ENCODE data around the gene GIMAP7. TPM values are rescaled to one million over a fixed set of nuclear protein-coding genes. Genes with fewer than 3 reads are reported as not detected.

The GIMAP7 gene
- total and polyA plus RNA-seq, 2 experiments from 2014 or later, result not detected

DNA sequence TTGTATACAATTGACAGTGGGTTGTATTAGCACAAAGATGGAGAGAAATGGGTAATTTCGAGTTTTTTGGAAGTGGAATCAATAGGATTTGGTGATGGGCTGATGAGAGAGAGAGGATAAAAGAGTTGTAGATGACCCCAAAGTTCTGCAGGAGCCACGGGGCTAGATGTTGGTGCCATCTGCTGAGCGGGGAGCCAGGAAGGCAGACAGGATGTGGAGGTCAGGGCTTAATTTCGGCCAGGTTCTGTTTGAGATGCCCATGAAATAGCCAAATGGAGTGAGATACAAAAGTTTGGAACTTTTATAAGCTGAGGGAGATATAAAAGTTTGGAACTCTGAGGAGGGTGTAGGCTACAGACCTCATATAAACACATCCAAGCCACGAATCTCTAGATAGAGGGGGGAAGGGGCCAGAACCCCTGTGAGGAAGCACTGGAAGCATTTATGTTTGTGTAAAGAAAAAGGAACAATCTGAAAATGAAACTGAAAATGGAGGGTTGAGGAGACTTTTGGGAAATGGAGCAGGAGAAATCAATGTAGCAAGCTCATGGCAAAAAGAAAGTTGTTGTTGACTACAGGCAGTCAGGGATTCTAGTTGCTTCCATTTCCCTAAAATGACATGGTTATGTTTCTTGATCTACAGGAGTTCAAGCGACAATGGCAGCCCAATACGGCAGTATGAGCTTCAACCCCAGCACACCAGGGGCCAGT lies 54.7 kb downstream of the GIMAP7 start:
- no peak for DNase-seq
- H3K27me3 ChIP-seq (replicated peaks; ENCODE audit: insufficient read depth), result no peaks in the 10 kb centered on the region
- no peaks in the 10 kb centered on the region for H3K36me3 ChIP-seq (ENCODE audit: low read depth)
- TF ChIP-seq EZH2phosphoT487 (IDR thresholded peaks at IDR 0.05; ENCODE audit: insufficient read depth, low read depth) (no peak), EZH2 (IDR thresholded peaks at IDR 0.05; ENCODE audit: insufficient read depth, poor library complexity, severe bottlenecking) (no peak)
- 10 to 16% methylated on average over 7 of the region's 7 CpGs for WGBS, 2 experiments (ENCODE audit: low coverage in 1 of 2, low lambda C conversion rate in 2 of 2, missing lambda C conversion rate in 2 of 2)
- in situ Hi-C loops (cut with MboI), result no loop called here
- no peak overlapping the region for H3K4me3 ChIP-seq
- no peak overlapping the region for H3K4me2 ChIP-seq (ENCODE audit: unreplicated experiment)
- H3K27ac ChIP-seq, result no peak overlapping the region
- no peaks in the 10 kb centered on the region for H3F3A ChIP-seq (ENCODE audit: insufficient read depth)
- H3K9me2 ChIP-seq (ENCODE audit: insufficient read depth), result no peaks in the 10 kb centered on the region
- no peaks in the 10 kb centered on the region for H3K9me3 ChIP-seq (ENCODE audit: low read depth)
- no peaks in the 10 kb centered on the region for H3K79me2 ChIP-seq (ENCODE audit: insufficient read depth)
- H2AFZ ChIP-seq, result no peak overlapping the region
- no peaks in the 10 kb centered on the region for H4K20me1 ChIP-seq (ENCODE audit: insufficient read depth)
- no peak overlapping the region for H3K9ac ChIP-seq
- H3K4me1 ChIP-seq (ENCODE audit: insufficient read depth), result no peaks in the 10 kb centered on the region

Other genes starting within 250 kb of the GIMAP7 start
- not detected in 2 replicates for gene LRRC61, start 191.5 kb upstream of the GIMAP7 start, total RNA-seq (2014; rRNA removed; shearing (Covaris generic))
- gene LRRC61, start 191.5 kb upstream of the GIMAP7 start, polyA plus RNA-seq (2016; fragmentation: Nextera tagmentation; extraction: Ambion mirVana), result not detected in 2 replicates
- gene ACTR3C, start 191.3 kb upstream of the GIMAP7 start, total RNA-seq (2014; rRNA removed; shearing (Covaris generic)), result not detected in 2 replicates
- not detected in 2 replicates for gene ACTR3C, start 191.3 kb upstream of the GIMAP7 start, polyA plus RNA-seq (2016; fragmentation: Nextera tagmentation; extraction: Ambion mirVana)
- not detected in 2 replicates for gene RARRES2, start 173.2 kb upstream of the GIMAP7 start, total RNA-seq (2014; rRNA removed; shearing (Covaris generic))
- gene RARRES2, start 173.2 kb upstream of the GIMAP7 start, polyA plus RNA-seq (2016; fragmentation: Nextera tagmentation; extraction: Ambion mirVana), result not detected in 2 replicates
- 48.1 and 53.5 TPM in 2 replicates for gene REPIN1, start 146.1 kb upstream of the GIMAP7 start, total RNA-seq (2014; rRNA removed; shearing (Covaris generic))
- gene REPIN1, start 146.1 kb upstream of the GIMAP7 start, polyA plus RNA-seq (2016; fragmentation: Nextera tagmentation; extraction: Ambion mirVana), result 15.8 and 17.3 TPM in 2 replicates
- 3.9 and 5.2 TPM in 2 replicates for gene ZNF775, start 135.5 kb upstream of the GIMAP7 start, total RNA-seq (2014; rRNA removed; shearing (Covaris generic))
- gene ZNF775, start 135.5 kb upstream of the GIMAP7 start, polyA plus RNA-seq (2016; fragmentation: Nextera tagmentation; extraction: Ambion mirVana), result 0.75 and 1.6 TPM in 2 replicates
- not detected in 2 replicates for gene GIMAP8, start 64.2 kb upstream of the GIMAP7 start, total RNA-seq (2014; rRNA removed; shearing (Covaris generic))
- not detected in 2 replicates for gene GIMAP8, start 64.2 kb upstream of the GIMAP7 start, polyA plus RNA-seq (2016; fragmentation: Nextera tagmentation; extraction: Ambion mirVana)
- not detected in 2 replicates for gene GIMAP4, start 52.5 kb downstream of the GIMAP7 start, total RNA-seq (2014; rRNA removed; shearing (Covaris generic))
- not detected in 2 replicates for gene GIMAP4, start 52.5 kb downstream of the GIMAP7 start, polyA plus RNA-seq (2016; fragmentation: Nextera tagmentation; extraction: Ambion mirVana)
- not detected in 2 replicates for gene GIMAP6, start 117.5 kb downstream of the GIMAP7 start, total RNA-seq (2014; rRNA removed; shearing (Covaris generic))
- not detected in 2 replicates for gene GIMAP6, start 117.5 kb downstream of the GIMAP7 start, polyA plus RNA-seq (2016; fragmentation: Nextera tagmentation; extraction: Ambion mirVana)
- gene GIMAP2, start 170.8 kb downstream of the GIMAP7 start, total RNA-seq (2014; rRNA removed; shearing (Covaris generic)), result 0.13 TPM in 1 of 2 replicates, not detected in the other
- 0.13 and 0.22 TPM in 2 replicates for gene GIMAP2, start 170.8 kb downstream of the GIMAP7 start, polyA plus RNA-seq (2016; fragmentation: Nextera tagmentation; extraction: Ambion mirVana)
- gene GIMAP1, start 201.7 kb downstream of the GIMAP7 start, total RNA-seq (2014; rRNA removed; shearing (Covaris generic)), result not detected in 2 replicates
- not detected in 2 replicates for gene GIMAP1, start 201.7 kb downstream of the GIMAP7 start, polyA plus RNA-seq (2016; fragmentation: Nextera tagmentation; extraction: Ambion mirVana)
- gene GIMAP5, start 222.5 kb downstream of the GIMAP7 start, total RNA-seq (2014; rRNA removed; shearing (Covaris generic)), result not detected in 2 replicates
- gene GIMAP5, start 222.5 kb downstream of the GIMAP7 start, polyA plus RNA-seq (2016; fragmentation: Nextera tagmentation; extraction: Ambion mirVana), result not detected in 2 replicates

Data from GM23248 (cell line).